HEK293 (cell line): Measurements from ENCODE around the gene CCM2L.
A peak's percentile ranks its signal among the peaks of the same experiment; 100 is the strongest.

Experiments
- BCL11B ChIP-seq: fragments of 450-650 bp; formaldehyde crosslinking; IDR thresholded peaks from 2 replicates; pipeline ENCODE4 v1.5.1; 2016; ENCODE audit warnings: low read depth, missing biosample characterization, missing genetic modification characterization
- BCL6B ChIP-seq: fragments of 450-650 bp; formaldehyde crosslinking; IDR thresholded peaks from 2 replicates; pipeline ENCODE4 v1.5.1; 2017; ENCODE audit warnings: missing biosample characterization, missing genetic modification characterization
- FEZF1 ChIP-seq: fragments of 450-650 bp; formaldehyde crosslinking; IDR thresholded peaks from 2 replicates; pipeline ENCODE4 v1.5.1; 2016; ENCODE audit warnings: missing biosample characterization, missing genetic modification characterization
- GFI1B ChIP-seq: fragments of 450-650 bp; formaldehyde crosslinking; IDR thresholded peaks from 2 replicates; pipeline ENCODE4 v1.5.1; 2016; ENCODE audit warnings: missing biosample characterization, missing genetic modification characterization
- IKZF3 ChIP-seq: fragments of 450-650 bp; IDR thresholded peaks from 2 replicates; pipeline ENCODE4 v1.5.0; 2018; ENCODE audit warnings: missing biosample characterization, mild to moderate bottlenecking, missing genetic modification characterization, moderate library complexity
- SCRT1 ChIP-seq: fragments of 450-650 bp; formaldehyde crosslinking; IDR thresholded peaks from 2 replicates; pipeline ENCODE4 v1.5.1; 2016; ENCODE audit warnings: missing biosample characterization, missing genetic modification characterization, borderline replicate concordance
- SCRT2 ChIP-seq: fragments of 450-650 bp; formaldehyde crosslinking; IDR thresholded peaks from 2 replicates; pipeline ENCODE4 v1.5.1; 2016; ENCODE audit warnings: missing biosample characterization, missing genetic modification characterization
- SP2 ChIP-seq: fragments of 450-650 bp; formaldehyde crosslinking; IDR thresholded peaks from 2 replicates; pipeline ENCODE4 v1.5.1; 2016; ENCODE audit warnings: missing biosample characterization, missing genetic modification characterization
- WT1 ChIP-seq: fragments of 450-650 bp; formaldehyde crosslinking; IDR thresholded peaks from 2 replicates; pipeline ENCODE4 v1.5.1; 2016; ENCODE audit warnings: missing biosample characterization, missing genetic modification characterization
- ZBTB20 ChIP-seq: fragments of 450-650 bp; formaldehyde crosslinking; IDR thresholded peaks from 2 replicates; pipeline ENCODE4 v1.5.1; 2016; ENCODE audit warnings: missing biosample characterization, missing genetic modification characterization
- ZEB2 ChIP-seq: fragments of 450-650 bp; formaldehyde crosslinking; IDR thresholded peaks from 2 replicates; pipeline ENCODE4 v1.5.1; 2016; ENCODE audit warnings: missing biosample characterization, missing genetic modification characterization
- ZNF16 ChIP-seq: fragments of 450-650 bp; formaldehyde crosslinking; IDR thresholded peaks from 2 replicates; pipeline ENCODE4 v1.5.1; 2016; ENCODE audit warnings: low read depth, missing biosample characterization, missing genetic modification characterization
- ZNF174 ChIP-seq: fragments of 450-650 bp; formaldehyde crosslinking; IDR thresholded peaks from 2 replicates; pipeline ENCODE4 v1.5.0; 2017; ENCODE audit warnings: missing biosample characterization, mild to moderate bottlenecking, missing genetic modification characterization
- ZNF239 ChIP-seq: fragments of 450-650 bp; formaldehyde crosslinking; IDR thresholded peaks from 2 replicates; pipeline ENCODE4 v1.5.1; 2016; ENCODE audit warnings: missing biosample characterization, missing genetic modification characterization
- ZNF302 ChIP-seq: fragments of 450-650 bp; formaldehyde crosslinking; IDR thresholded peaks from 2 replicates; pipeline ENCODE4 v1.5.1; 2016; ENCODE audit warnings: missing biosample characterization, missing genetic modification characterization, low read depth
- ZNF449 ChIP-seq: fragments of 450-650 bp; formaldehyde crosslinking; IDR thresholded peaks from 2 replicates; pipeline ENCODE4 v1.5.1; 2017; ENCODE audit warnings: missing biosample characterization, mild to moderate bottlenecking, missing genetic modification characterization, moderate library complexity
- ZNF518A ChIP-seq: fragments of 450-650 bp; formaldehyde crosslinking; conservative IDR thresholded peaks from 2 replicates; pipeline ENCODE4 v1.5.1; 2016; ENCODE audit warnings: low read depth, missing biosample characterization, missing genetic modification characterization
- ZNF544 ChIP-seq: fragments of 450-650 bp; formaldehyde crosslinking; IDR thresholded peaks from 2 replicates; pipeline ENCODE4 v1.5.0; 2017; ENCODE audit warnings: missing biosample characterization, missing genetic modification characterization
- ZNF549 ChIP-seq: fragments of 450-650 bp; IDR thresholded peaks from 2 replicates; pipeline ENCODE4 v1.5.1; 2018; ENCODE audit warnings: missing biosample characterization, missing genetic modification characterization, mild to moderate bottlenecking, inconsistent platforms, moderate library complexity
- ZNF561 ChIP-seq: fragments of 450-650 bp; IDR thresholded peaks from 2 replicates; pipeline ENCODE4 v1.5.1; 2018; ENCODE audit warnings: missing biosample characterization, missing genetic modification characterization, borderline replicate concordance
- ZNF639 ChIP-seq: fragments of 450-650 bp; formaldehyde crosslinking; IDR thresholded peaks from 2 replicates; pipeline ENCODE4 v1.5.1; 2016; ENCODE audit warnings: missing biosample characterization, missing genetic modification characterization
- ZNF654 ChIP-seq: fragments of 450-650 bp; formaldehyde crosslinking; IDR thresholded peaks from 2 replicates; pipeline ENCODE4 v1.5.1; 2016; ENCODE audit warnings: low read depth, missing biosample characterization, missing genetic modification characterization
- ZSCAN30 ChIP-seq: fragments of 450-650 bp; IDR thresholded peaks from 2 replicates; pipeline ENCODE4 v1.5.1; 2018; ENCODE audit warnings: missing biosample characterization, mild to moderate bottlenecking, missing genetic modification characterization, moderate library complexity
- TF ChIP-seq, protein P1 (sequence below): fragments of 450-650 bp; formaldehyde crosslinking; IDR thresholded peaks from 2 replicates; pipeline ENCODE4 v1.5.1; 2016; ENCODE audit warnings: missing biosample characterization, missing genetic modification characterization
- TF ChIP-seq, protein P2 (sequence below): fragments of 450-650 bp; formaldehyde crosslinking; IDR thresholded peaks from 2 replicates; pipeline ENCODE4 v1.5.1; 2017; ENCODE audit warnings: missing biosample characterization, missing genetic modification characterization

CCM2L gene

DNA sequence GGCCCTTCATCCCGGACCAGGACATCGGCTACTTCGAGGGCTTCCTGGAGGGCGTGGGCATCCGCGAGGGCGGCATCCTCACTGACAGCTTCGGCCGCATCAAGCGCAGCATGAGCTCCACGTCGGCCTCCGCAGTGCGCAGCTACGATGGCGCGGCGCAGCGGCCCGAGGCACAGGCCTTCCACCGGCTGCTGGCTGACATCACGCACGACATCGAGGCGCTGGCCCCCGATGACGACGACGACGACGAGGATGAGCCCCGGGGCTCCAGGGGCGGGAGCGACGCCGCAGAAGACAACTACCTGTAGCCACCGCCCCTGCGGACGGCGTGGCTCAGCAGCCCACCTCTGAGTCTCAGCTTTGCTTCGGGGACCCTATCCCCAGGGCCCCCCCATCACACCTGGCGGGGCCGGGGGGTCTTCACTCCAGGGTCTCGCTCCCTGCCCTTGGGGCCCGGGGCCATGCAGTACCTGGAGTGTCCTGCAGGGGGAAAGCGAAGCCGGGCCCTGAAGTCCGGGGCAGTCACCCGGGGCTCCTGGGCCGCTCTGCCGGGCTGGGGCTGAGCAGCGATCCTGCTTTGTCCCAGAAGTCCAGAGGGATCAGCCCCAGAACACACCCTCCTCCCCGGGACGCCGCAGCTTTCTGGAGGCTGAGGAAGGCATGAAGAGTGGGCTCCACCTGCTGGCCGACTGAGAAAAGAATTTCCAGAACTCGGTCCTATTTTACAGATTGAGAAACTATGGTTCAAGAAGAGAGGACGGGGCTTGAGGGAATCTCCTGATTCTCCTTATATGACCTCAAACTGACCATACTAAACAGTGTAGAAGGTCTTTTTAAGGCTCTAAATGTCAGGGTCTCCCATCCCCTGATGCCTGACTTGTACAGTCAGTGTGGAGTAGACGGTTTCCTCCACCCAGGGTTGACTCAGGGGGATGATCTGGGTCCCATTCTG, 21.0 kb downstream of the CCM2L start (continued):
- TF ChIP-seq ZNF449, result no peak
- TF ChIP-seq WT1, result no peak
- 0 out of 2 replicates have a peak, but pooled peaks have one; percentile 21 for TF ChIP-seq SP2
- peak; percentile 92 for TF ChIP-seq ZNF654 (tag by site-specific recombination)
- peak; percentile 66 for TF ChIP-seq FEZF1 (tag by site-specific recombination)
- no peak for TF ChIP-seq GFI1B
- TF ChIP-seq ZNF544 (tag by site-specific recombination), result no peak
- TF ChIP-seq ZNF518A (tag by site-specific recombination), result no peak
- no peak for TF ChIP-seq ZNF639 (tag by site-specific recombination)
- TF ChIP-seq BCL11B (tag by site-specific recombination), result no peak
- TF ChIP-seq BCL6B (tag by site-specific recombination), result no peak
- TF ChIP-seq ZSCAN30 (tag by site-specific recombination), result 0 out of 2 replicates have a peak, but pooled peaks have one; percentile 17
- 0 out of 2 replicates have a peak, but pooled peaks have one; percentile 37 for TF ChIP-seq ZEB2
- no peak for TF ChIP-seq ZNF174 (tag by site-specific recombination)
- no peak for TF ChIP-seq ZNF561 (tag by site-specific recombination)
- TF ChIP-seq ZNF239 (tag by site-specific recombination), result no peak
- peak; percentile 93 for TF ChIP-seq IKZF3 (tag by site-specific recombination)
- TF ChIP-seq SCRT2 (tag by site-specific recombination), result peak; percentile 76
- TF ChIP-seq SCRT1, result no peak
- TF ChIP-seq ZBTB20 (tag by site-specific recombination), result peak; percentile 80
- TF ChIP-seq ZNF16, result no peak
- TF ChIP-seq, protein P1, sequence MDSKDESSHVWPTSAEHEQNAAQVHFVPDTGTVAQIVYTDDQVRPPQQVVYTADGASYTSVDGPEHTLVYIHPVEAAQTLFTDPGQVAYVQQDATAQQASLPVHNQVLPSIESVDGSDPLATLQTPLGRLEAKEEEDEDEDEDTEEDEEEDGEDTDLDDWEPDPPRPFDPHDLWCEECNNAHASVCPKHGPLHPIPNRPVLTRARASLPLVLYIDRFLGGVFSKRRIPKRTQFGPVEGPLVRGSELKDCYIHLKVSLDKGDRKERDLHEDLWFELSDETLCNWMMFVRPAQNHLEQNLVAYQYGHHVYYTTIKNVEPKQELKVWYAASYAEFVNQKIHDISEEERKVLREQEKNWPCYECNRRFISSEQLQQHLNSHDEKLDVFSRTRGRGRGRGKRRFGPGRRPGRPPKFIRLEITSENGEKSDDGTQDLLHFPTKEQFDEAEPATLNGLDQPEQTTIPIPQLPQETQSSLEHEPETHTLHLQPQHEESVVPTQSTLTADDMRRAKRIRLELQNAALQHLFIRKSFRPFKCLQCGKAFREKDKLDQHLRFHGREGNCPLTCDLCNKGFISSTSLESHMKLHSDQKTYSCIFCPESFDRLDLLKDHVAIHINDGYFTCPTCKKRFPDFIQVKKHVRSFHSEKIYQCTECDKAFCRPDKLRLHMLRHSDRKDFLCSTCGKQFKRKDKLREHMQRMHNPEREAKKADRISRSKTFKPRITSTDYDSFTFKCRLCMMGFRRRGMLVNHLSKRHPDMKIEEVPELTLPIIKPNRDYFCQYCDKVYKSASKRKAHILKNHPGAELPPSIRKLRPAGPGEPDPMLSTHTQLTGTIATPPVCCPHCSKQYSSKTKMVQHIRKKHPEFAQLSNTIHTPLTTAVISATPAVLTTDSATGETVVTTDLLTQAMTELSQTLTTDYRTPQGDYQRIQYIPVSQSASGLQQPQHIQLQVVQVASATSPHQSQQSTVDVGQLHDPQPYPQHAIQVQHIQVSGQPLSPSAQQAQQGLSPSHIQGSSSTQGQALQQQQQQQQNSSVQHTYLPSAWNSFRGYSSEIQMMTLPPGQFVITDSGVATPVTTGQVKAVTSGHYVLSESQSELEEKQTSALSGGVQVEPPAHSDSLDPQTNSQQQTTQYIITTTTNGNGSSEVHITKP (tag by site-specific recombination), result no peak
- no peak for TF ChIP-seq ZNF549 (tag by site-specific recombination)
- TF ChIP-seq ZNF302 (tag by site-specific recombination), result no peak
- TF ChIP-seq, protein P2, sequence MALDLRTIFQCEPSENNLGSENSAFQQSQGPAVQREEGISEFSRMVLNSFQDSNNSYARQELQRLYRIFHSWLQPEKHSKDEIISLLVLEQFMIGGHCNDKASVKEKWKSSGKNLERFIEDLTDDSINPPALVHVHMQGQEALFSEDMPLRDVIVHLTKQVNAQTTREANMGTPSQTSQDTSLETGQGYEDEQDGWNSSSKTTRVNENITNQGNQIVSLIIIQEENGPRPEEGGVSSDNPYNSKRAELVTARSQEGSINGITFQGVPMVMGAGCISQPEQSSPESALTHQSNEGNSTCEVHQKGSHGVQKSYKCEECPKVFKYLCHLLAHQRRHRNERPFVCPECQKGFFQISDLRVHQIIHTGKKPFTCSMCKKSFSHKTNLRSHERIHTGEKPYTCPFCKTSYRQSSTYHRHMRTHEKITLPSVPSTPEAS (tag by site-specific recombination), result no peak
